GM19468 (cell line): ENCODE measurements around the gene KLHL29.

Experiments
- ATAC-seq: cut with Tn5 transposase; IDR thresholded peaks from one replicate; pipeline ENCODE4 v1.9.1; 2021; ENCODE audit warnings: mild to moderate bottlenecking, moderate library complexity, moderate number of reproducible peaks; ENCODE audit not compliant: unreplicated experiment; ENCODE audit errors: extremely low read depth

Gene KLHL29

GRCh38 chr2:23465936-23466335 is 81.0 kb downstream of the KLHL29 start:
- ATAC-seq, result no peak

- ATAC-seq, result no peak
Measured at GRCh38 chr2:23467618-23468017, 82.6 kb downstream of the KLHL29 start.

DNA sequence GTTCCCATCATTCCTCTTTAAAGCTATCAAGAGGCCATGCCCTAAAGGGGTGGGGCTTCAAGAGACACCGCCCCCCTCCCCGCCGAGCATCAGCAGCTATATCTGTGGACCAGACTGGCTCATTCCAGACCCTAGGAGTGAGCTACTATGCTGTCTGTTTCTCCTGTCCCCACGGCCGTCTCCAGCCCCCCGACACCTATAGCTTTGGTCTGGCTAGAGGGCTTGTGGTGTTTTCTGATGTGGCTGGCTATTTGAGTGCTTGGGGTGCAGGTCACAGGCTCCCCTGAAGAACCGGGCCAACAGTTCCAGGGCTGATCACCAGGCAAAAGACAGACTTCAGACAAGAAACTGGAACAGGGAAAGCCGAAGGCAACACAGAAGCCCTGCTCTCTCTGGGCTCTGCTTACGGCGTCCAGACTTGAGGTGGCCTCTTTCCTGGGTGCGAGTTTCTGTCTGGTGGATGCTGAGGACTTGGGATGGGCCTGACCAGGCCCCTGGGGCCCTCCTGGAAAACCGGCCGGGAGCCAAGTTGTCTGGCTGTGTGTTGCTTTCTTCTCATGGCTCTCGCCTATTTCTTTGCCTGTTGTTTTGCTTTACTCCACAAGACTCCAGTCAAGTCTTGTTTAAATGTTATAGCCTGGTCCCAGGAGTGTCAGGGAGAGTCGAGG is 83.6 kb downstream of the KLHL29 start:
- no peak for ATAC-seq

- no peak for ATAC-seq
Measured at GRCh38 chr2:23469142-23469540, 84.2 kb downstream of the KLHL29 start.

DNA sequence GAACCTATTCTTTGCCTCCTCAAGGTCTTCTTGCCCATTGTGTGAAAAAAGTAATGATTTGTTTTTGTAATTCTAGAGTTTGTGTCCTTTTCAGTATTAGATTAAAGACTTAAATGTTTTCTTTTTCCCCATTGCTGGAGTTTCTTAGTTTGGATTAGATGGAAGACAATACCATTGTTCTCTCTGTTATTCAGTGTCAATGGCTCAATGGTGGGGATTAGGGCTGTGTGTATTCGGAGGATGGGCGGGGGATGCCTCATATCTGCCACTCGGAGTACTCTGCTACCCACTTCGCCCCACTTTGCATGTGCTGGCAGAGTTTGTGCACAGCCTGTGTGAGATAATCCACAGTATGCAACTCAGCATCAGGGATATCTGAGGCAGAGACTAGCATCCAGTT is 90.1 kb downstream of the KLHL29 start:
- no peak for ATAC-seq

DNA sequence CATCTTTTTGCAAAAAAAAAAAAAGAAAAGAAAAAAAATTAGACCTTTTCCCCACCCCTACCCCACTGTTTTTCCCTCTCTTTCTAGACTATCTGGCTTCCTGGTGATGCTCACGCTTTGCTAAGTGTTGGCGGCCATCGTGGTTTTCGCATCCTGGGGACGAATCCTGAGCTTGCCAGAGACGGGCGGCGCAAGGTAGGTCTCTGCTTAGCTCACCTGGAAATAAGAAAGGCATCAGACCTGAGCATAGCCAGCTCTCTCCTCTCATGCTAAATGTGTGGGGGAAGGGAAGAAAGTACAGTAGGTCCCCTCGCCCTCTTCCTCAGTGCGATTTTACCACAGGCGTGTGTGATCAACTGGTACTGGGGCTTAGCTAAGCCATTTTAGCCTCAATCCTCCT is 90.5 kb downstream of the KLHL29 start:
- no peak for ATAC-seq

GRCh38 chr2:23476786-23477185 is 91.8 kb downstream of the KLHL29 start:
- no peak for ATAC-seq

GRCh38 chr2:23477392-23477791 is 92.4 kb downstream of the KLHL29 start:
- ATAC-seq, result no peak

- no peak for ATAC-seq
Measured at GRCh38 chr2:23478087-23478932, 93.3 kb downstream of the KLHL29 start.

DNA sequence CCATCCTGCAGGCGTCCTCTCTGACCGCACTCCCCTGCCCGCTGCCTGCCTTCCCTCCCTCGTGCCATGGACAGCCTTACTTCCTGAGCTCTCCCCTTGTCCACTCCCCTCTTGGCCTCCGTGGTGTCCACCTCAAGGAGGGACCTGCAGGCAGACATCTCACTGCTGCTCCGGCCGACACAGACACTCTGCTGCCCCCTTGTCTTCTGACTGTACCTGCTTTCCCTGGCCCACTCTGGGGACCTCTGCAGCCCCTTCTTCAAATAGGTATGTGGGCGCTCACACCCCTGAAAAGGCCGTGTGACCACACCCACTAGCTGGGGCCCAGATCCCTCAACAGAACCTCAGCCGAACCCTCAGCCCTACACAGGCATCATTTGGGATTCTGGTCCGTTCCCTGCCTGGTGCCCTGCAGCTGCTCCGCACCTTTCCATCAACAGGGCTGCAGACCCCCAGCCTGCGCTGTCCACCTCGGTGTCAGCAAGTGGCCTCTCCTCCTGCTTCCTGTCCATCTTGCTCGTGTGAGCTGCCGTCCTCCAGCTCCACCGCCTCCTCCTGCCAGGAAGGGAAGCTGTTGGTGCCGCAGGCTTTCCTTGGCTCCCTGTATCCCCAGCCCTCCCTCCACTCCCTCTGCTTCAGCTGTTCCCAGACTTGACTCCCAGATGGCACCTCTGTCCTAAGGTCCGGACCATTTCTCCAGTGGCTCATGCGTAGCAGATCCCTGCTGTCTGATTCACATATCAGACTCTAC is 94.1 kb downstream of the KLHL29 start:
- no peak for ATAC-seq

DNA sequence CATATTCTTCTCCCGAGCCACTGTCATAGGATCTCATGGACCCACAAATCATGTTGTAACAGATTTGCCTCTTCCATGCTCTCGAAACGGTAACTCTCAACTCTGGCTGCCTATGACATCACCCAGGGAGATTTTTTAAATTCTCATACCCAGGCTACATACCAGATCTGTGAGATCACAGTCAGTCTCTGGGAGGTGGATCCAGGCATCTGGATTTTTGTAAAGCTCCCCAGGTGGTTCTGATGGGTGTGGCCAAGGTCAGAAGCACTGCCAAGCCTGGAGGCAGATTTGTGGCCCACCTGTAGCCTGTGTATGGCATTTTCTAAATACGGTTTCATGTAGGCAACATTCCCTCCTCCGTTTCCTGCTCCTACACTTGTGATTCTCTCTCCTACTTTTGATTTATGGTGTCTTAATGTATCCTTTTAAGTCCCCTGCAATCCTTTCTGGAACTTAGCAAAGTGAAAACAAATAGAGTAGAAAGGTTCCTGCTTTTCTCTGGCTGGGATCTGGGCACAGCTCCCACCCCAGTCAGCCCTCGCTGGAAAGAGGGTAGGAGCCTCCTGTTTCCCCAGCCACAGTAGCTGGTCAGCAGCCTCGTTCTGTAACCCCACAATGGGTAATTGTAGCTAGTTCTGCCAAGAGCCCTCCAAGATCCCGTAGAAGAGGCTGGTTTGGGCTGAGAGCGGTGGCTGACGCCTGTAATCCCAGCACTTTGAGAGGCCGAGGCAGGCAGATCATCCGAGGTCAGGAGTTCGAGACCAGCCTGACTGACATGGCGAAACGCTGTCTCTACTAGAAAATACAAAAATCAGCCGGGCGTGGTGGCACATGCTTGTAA is 96.2 kb downstream of the KLHL29 start:
- no peak for ATAC-seq

DNA sequence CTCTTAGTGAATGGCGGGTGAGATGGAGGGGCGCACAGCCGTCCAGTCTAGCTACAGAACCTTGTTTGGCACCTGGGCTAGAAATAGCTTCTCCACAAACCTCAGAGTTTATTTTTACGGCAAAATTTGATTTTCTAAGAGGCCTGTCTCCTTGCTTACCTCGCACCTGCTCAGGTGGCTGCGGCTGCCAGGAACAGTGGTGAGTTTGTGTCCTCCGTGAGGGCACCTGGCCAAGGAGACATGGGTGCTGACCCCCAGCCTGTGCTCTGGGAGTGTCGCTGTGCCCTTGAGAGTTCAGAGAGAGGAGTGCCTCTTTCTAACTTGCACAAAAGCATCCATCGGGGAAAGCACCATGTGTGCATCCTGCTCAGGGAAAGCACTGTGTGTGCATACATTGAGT is 97.2 kb downstream of the KLHL29 start:
- no peak for ATAC-seq

DNA sequence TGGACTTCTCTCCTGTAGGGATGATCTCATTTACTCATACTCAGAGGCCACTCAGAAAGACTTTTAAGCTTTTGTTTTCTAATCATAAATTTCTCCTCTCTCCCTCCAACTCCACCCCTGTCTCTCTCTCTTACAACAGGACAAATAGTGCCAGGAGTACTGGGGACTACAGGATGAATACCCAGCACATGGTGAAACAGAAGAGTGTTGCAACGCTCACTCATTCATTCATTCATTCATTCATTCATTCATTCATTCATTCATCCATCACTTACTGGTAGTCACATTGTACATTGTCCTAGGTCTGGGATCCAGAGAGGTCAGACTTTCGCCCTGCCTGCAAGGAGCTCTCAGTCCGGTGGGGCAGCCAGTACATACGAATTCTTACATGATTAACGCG is 97.6 kb downstream of the KLHL29 start:
- ATAC-seq, result no peak

- ATAC-seq, result no peak
Measured at GRCh38 chr2:23483791-23484190, 98.8 kb downstream of the KLHL29 start.

DNA sequence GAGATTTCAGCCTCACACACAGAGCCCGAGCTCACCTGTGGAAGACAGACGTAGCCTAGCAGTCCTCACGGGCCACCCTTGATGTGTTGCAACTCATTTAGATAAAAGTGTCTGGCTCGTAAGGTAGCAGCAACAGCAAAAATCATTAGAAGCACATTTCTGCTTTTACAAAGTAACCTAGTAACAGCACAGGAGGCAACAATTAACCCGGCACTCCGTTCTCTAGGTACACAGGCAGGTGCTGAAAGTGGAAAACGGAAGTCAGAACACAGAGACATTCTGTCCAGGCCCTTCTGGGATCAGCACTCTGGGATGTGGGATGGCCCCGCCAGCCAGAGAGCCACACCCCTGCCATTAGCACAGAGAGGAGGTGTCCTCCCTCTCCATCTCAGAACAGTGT is 99.3 kb downstream of the KLHL29 start:
- ATAC-seq, result no peak

- no peak for ATAC-seq
Measured at GRCh38 chr2:23484767-23485166, 99.8 kb downstream of the KLHL29 start.

- no peak for ATAC-seq
Measured at GRCh38 chr2:23485261-23485660, 100.3 kb downstream of the KLHL29 start.

GRCh38 chr2:23485841-23486683 is 101.1 kb downstream of the KLHL29 start:
- no peak for ATAC-seq

- no peak for ATAC-seq
Measured at GRCh38 chr2:23486684-23487075, 101.7 kb downstream of the KLHL29 start.
